ENCODE measurements around the gene CNTRL. TPM values are rescaled to one million over a fixed set of nuclear protein-coding genes. Genes with fewer than 3 reads are reported as not detected.

CNTRL gene
- total RNA-seq, 1 experiment from 2014 or later: 18.9 TPM

- Mint-ChIP-seq H3K4me3 (ENCODE audit: unreplicated experiment) (no peak overlapping the region), H3K9me3 (ENCODE audit: unreplicated experiment) (no peaks in the 10 kb centered on the region), H3K36me3 (ENCODE audit: insufficient read depth, unreplicated experiment) (peaks cover 36% of the 10 kb centered on the region), H3K4me1 (ENCODE audit: insufficient read depth, unreplicated experiment) (no peaks in the 10 kb centered on the region), H3K27me3 (ENCODE audit: insufficient read depth, unreplicated experiment) (no peaks in the 10 kb centered on the region), H3K27ac (ENCODE audit: low read depth, unreplicated experiment) (no peak overlapping the region)
- TF ChIP-seq, protein P1, sequence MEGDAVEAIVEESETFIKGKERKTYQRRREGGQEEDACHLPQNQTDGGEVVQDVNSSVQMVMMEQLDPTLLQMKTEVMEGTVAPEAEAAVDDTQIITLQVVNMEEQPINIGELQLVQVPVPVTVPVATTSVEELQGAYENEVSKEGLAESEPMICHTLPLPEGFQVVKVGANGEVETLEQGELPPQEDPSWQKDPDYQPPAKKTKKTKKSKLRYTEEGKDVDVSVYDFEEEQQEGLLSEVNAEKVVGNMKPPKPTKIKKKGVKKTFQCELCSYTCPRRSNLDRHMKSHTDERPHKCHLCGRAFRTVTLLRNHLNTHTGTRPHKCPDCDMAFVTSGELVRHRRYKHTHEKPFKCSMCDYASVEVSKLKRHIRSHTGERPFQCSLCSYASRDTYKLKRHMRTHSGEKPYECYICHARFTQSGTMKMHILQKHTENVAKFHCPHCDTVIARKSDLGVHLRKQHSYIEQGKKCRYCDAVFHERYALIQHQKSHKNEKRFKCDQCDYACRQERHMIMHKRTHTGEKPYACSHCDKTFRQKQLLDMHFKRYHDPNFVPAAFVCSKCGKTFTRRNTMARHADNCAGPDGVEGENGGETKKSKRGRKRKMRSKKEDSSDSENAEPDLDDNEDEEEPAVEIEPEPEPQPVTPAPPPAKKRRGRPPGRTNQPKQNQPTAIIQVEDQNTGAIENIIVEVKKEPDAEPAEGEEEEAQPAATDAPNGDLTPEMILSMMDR (IDR thresholded peaks at IDR 0.05; ENCODE audit: unreplicated experiment): no peak
- ChIA-PET POLR2A (interaction anchor here (0.6 to 5.2 kb wide), 4 partner anchors 10 to 169 kb away, joined by 3 to 36 read pairs (median 4); no protein-coding TSS in a partner anchor), CTCF (interaction anchor here (0.6 to 1.6 kb wide), 2 partner anchors 15 to 156 kb away, joined by 3 to 6 read pairs; no protein-coding TSS in a partner anchor)
- BruUV-seq (replicated peaks): no TSS peak
- no peak for DNase-seq (ENCODE audit: unreplicated experiment)
- intact Hi-C loops (cut with micrococcal nuclease): no loop called here
Measured at GRCh38 chr9:121135642-121136041, 60.9 kb downstream of the CNTRL start.

- Mint-ChIP-seq H3K36me3 (ENCODE audit: insufficient read depth, unreplicated experiment) (peaks cover 58% of the 10 kb centered on the region), H3K27me3 (ENCODE audit: insufficient read depth, unreplicated experiment) (no peaks in the 10 kb centered on the region), H3K4me1 (ENCODE audit: insufficient read depth, unreplicated experiment) (no peaks in the 10 kb centered on the region), H3K4me3 (ENCODE audit: unreplicated experiment) (no peak overlapping the region), H3K27ac (ENCODE audit: low read depth, unreplicated experiment) (peak overlapping the region; percentile 82), H3K9me3 (ENCODE audit: unreplicated experiment) (no peaks in the 10 kb centered on the region)
- no peak for DNase-seq (ENCODE audit: unreplicated experiment)
- TF ChIP-seq, protein P1 (IDR thresholded peaks at IDR 0.05; ENCODE audit: unreplicated experiment): no peak
- ChIA-PET POLR2A (interaction anchor here (0.8 to 5.2 kb wide), 4 partner anchors 12 to 23 kb away, joined by 3 to 36 read pairs (median 4); no protein-coding TSS in a partner anchor), CTCF (interaction anchor here (0.6 kb wide), 1 partner anchor 153 kb away, joined by 3 read pairs; no protein-coding TSS in a partner anchor)
- intact Hi-C loops (cut with micrococcal nuclease): no loop called here
- no TSS peak for BruUV-seq (replicated peaks)
Measured at GRCh38 chr9:121138561-121138960, 63.8 kb downstream of the CNTRL start.

DNA sequence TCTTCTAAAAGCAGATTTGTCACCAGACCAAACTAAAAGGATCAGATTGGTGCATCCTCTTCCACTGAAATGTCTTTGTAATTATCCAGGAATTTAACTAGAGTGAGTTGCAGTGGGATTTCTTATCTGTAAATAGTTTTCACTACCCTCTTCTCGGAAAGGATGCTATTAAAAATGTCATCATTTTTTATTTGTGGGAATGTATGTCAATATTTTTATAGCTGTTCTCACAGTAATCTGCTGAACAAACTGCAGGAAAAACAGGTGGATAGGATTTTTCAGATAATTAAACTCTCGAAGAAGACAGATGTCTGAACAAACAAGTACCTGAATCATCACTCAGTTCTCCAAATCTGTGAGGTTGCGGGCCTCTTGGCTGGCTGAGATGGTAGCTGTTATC, 64.2 kb downstream of the CNTRL start:
- CTCF ChIA-PET: interaction anchor here (0.6 kb wide), 1 partner anchor 154 kb away, joined by 3 read pairs; no protein-coding TSS in a partner anchor
- H3K36me3 Mint-ChIP-seq (ENCODE audit: insufficient read depth, unreplicated experiment): peaks cover 62% of the 10 kb centered on the region
- H3K27me3 Mint-ChIP-seq (ENCODE audit: insufficient read depth, unreplicated experiment): no peaks in the 10 kb centered on the region
- H3K27ac Mint-ChIP-seq (ENCODE audit: low read depth, unreplicated experiment): no peak overlapping the region
- TF ChIP-seq, protein P1 (IDR thresholded peaks at IDR 0.05; ENCODE audit: unreplicated experiment): no peak
- DNase-seq (ENCODE audit: unreplicated experiment): no peak
- no TSS peak for BruUV-seq (replicated peaks)
- no peak overlapping the region for H3K4me3 Mint-ChIP-seq (ENCODE audit: unreplicated experiment)
- no peaks in the 10 kb centered on the region for H3K4me1 Mint-ChIP-seq (ENCODE audit: insufficient read depth, unreplicated experiment)
- POLR2A ChIA-PET: interaction anchor here (0.8 to 5.2 kb wide), 3 partner anchors 17 to 23 kb away, joined by 4 to 36 read pairs (median 4); no protein-coding TSS in a partner anchor
- intact Hi-C loops (cut with micrococcal nuclease): no loop called here
- H3K9me3 Mint-ChIP-seq (ENCODE audit: unreplicated experiment): no peaks in the 10 kb centered on the region

GRCh38 chr9:121140162-121140561, 65.4 kb downstream of the CNTRL start:
- Mint-ChIP-seq H3K36me3 (ENCODE audit: insufficient read depth, unreplicated experiment) (peaks cover 74% of the 10 kb centered on the region), H3K27ac (ENCODE audit: low read depth, unreplicated experiment) (no peak overlapping the region), H3K4me3 (ENCODE audit: unreplicated experiment) (no peak overlapping the region), H3K27me3 (ENCODE audit: insufficient read depth, unreplicated experiment) (no peaks in the 10 kb centered on the region), H3K4me1 (ENCODE audit: insufficient read depth, unreplicated experiment) (no peaks in the 10 kb centered on the region), H3K9me3 (ENCODE audit: unreplicated experiment) (no peaks in the 10 kb centered on the region)
- ChIA-PET POLR2A (interaction anchor here (5.2 kb wide), 1 partner anchor 18 kb away, joined by 36 read pairs; no protein-coding TSS in a partner anchor), CTCF (no interaction called here)
- TF ChIP-seq, protein P1 (IDR thresholded peaks at IDR 0.05; ENCODE audit: unreplicated experiment): no peak
- intact Hi-C loops (cut with micrococcal nuclease): no loop called here
- no TSS peak for BruUV-seq (replicated peaks)
- no peak for DNase-seq (ENCODE audit: unreplicated experiment)
